Esophagus squamous epithelium (tissue), 4 donors: ENCODE measurements around the gene OPN1MW3.
"Not testable (repeated sequence)": the region's sequence is repeated elsewhere in the genome, so short reads cannot be mapped to it uniquely, and the experiment has no call there.

Experiments
- CTCF ChIP-seq, 6 experiments: fragments of 450-650 bp in 4 of 6; fragments of 200-600 bp in 2 of 6; sonication (generic) in 2 of 6; IDR thresholded peaks; one replicate each; pipeline ENCODE4 v1.5.1; 2016 to 2019; ENCODE audit warnings: antibody characterized with exemption in 6 of 6, mild to moderate bottlenecking in 4 of 6, moderate library complexity in 4 of 6
- POLR2A ChIP-seq, 4 donors: fragments of 450-650 bp; IDR thresholded peaks; one replicate each; pipeline ENCODE4 v1.6.1; 2017; ENCODE audit warnings: antibody characterized with exemption in 4 of 4, mild to moderate bottlenecking in 4 of 4, moderate library complexity in 3 of 4

GRCh38 chrX:154211057-154211456, 46.3 kb upstream of the OPN1MW3 start:
- TF ChIP-seq POLR2A, CTCF (IDR thresholded peaks at IDR 0.05): not testable (repeated sequence)
